Fibroblast of villous mesenchyme (primary cell): ENCODE data around the gene ATRNL1. TPM values are rescaled to one million over a fixed set of nuclear protein-coding genes. Genes with fewer than 3 reads are reported as not detected.
A peak's percentile ranks its signal among the peaks of the same experiment; 100 is the strongest.

Source experiments
- DNase-seq: peaks from one replicate; pipeline ENCODE4 v3.0.0-alpha.2; 2010; ENCODE audit warnings: low read depth
- H3K4me3 ChIP-seq: 2 replicates; pipeline ENCODE4 v1.5.1; 2011; ENCODE audit warnings: low read depth, mild to moderate bottlenecking, low read length
- CTCF ChIP-seq: IDR thresholded peaks from 2 replicates; pipeline ENCODE4 v1.5.1; 2012; ENCODE audit warnings: low read depth, mild to moderate bottlenecking, low read length; ENCODE audit not compliant: insufficient read depth
- total RNA-seq: library from RNA; depleted of rRNA; stranded (reverse); fragments of >200 nt; gene quantifications from 2 replicates; pipeline ENCODE4 v1.2.3, GENCODE V29; 2012

ATRNL1 gene
- total RNA-seq, 1 donor = 13.0 TPM

- no peak overlapping the region for H3K4me3 ChIP-seq
- DNase-seq = peak; percentile 65
- no peak for TF ChIP-seq CTCF
These were observed 848.2 kb downstream of the ATRNL1 start for GRCh38 chr10:115941361-115941771.

GRCh38 chr10:115942101-115942500 lies 848.9 kb downstream of the ATRNL1 start:
- peak; percentile 66 for DNase-seq
- TF ChIP-seq CTCF = no peak
- no peak overlapping the region for H3K4me3 ChIP-seq

GRCh38 chr10:115944538-115944937 lies 851.4 kb downstream of the ATRNL1 start:
- DNase-seq = peak; percentile 31
- no peak overlapping the region for H3K4me3 ChIP-seq
- TF ChIP-seq CTCF = no peak

- no peak overlapping the region for H3K4me3 ChIP-seq
- DNase-seq = no peak
- TF ChIP-seq CTCF = no peak
These were observed 852.7 kb downstream of the ATRNL1 start for GRCh38 chr10:115945701-115946445.

- no peak for TF ChIP-seq CTCF
- no peak for DNase-seq
- H3K4me3 ChIP-seq = no peak overlapping the region
These were observed 853.9 kb downstream of the ATRNL1 start for GRCh38 chr10:115947104-115947503.

GRCh38 chr10:115948465-115948864 lies 855.3 kb downstream of the ATRNL1 start:
- TF ChIP-seq CTCF = peak; percentile 45
- no peak overlapping the region for H3K4me3 ChIP-seq
- peak; percentile 24 for DNase-seq
